22Rv1 (cell line): ENCODE results near the gene TTLL7.

Experiments used
- ZFX ChIP-seq: fragments of 450-650 bp; IDR thresholded peaks from 2 replicates; pipeline ENCODE4 v1.6.1; 2017; ENCODE audit warnings: antibody characterized with exemption, borderline replicate concordance
- TF ChIP-seq, protein P1 (sequence below): fragments of 450-650 bp; IDR thresholded peaks from 2 replicates; pipeline ENCODE4 v1.5.1; 2017; ENCODE audit warnings: mild to moderate bottlenecking

GRCh38 chr1:83897516-83897915, 101.4 kb downstream of the TTLL7 start:
- TF ChIP-seq, protein P1, sequence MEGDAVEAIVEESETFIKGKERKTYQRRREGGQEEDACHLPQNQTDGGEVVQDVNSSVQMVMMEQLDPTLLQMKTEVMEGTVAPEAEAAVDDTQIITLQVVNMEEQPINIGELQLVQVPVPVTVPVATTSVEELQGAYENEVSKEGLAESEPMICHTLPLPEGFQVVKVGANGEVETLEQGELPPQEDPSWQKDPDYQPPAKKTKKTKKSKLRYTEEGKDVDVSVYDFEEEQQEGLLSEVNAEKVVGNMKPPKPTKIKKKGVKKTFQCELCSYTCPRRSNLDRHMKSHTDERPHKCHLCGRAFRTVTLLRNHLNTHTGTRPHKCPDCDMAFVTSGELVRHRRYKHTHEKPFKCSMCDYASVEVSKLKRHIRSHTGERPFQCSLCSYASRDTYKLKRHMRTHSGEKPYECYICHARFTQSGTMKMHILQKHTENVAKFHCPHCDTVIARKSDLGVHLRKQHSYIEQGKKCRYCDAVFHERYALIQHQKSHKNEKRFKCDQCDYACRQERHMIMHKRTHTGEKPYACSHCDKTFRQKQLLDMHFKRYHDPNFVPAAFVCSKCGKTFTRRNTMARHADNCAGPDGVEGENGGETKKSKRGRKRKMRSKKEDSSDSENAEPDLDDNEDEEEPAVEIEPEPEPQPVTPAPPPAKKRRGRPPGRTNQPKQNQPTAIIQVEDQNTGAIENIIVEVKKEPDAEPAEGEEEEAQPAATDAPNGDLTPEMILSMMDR: no peak
- no peak for TF ChIP-seq ZFX
